H1 (cell line): ENCODE results near the gene UGT1A9. TPM values are rescaled to one million over a fixed set of nuclear protein-coding genes. Genes with fewer than 3 reads are reported as not detected.

Experiments used
- CTCF ChIA-PET: fragments of 300-600 bp; sonication (Branson Sonifier 250); formaldehyde crosslinking; loops from one replicate; lab custom pipeline; 2021; ENCODE audit not compliant: partially characterized antibody; lab: Charles Lee
- POLR2A ChIA-PET: fragments of 300-600 bp; sonication (Branson Sonifier 250); formaldehyde crosslinking; loops from one replicate; lab custom pipeline; 2021; ENCODE audit warnings: inconsistent platforms; ENCODE audit not compliant: partially characterized antibody; lab: Charles Lee
- DNase-seq, 2 experiments: peaks; one replicate each; pipeline versions ENCODE4 v3.0.0 to v3.0.0-alpha.2; 2010 to 2022; ENCODE audit warnings: low spot score in 2 of 2, low read depth in 1 of 2, mixed read lengths in 1 of 2
- FAIRE-seq: peaks from 2 replicates; lab custom pipeline; 2011; peaks lifted over from hg19 to GRCh38; lab: Jason Lieb, UNC
- H2AFZ ChIP-seq: 2 replicates; pipeline ENCODE4 v1.8.1; 2012; ENCODE audit warnings: low read length, inconsistent platforms
- H2AK5ac ChIP-seq: 2 replicates; pipeline ENCODE4 v1.6.1; 2013; ENCODE audit warnings: low read depth, low read length
- H2BK120ac ChIP-seq: replicated peaks from 2 replicates; pipeline ENCODE3; 2013; ENCODE audit warnings: low read depth, low read length, inconsistent platforms
- H2BK12ac ChIP-seq: 2 replicates; pipeline ENCODE4 v1.6.1; 2013; ENCODE audit warnings: low read depth, low read length
- H2BK15ac ChIP-seq: 2 replicates; pipeline ENCODE4 v1.6.1; 2013; ENCODE audit warnings: low read length
- H2BK20ac ChIP-seq: 2 replicates; pipeline ENCODE4 v1.6.1; 2013; ENCODE audit warnings: low read length
- H2BK5ac ChIP-seq: 2 replicates; pipeline ENCODE4 v1.6.1; 2013; ENCODE audit warnings: low read depth, low read length
- H3K14ac ChIP-seq: 2 replicates; pipeline ENCODE4 v1.6.1; 2013; ENCODE audit warnings: inconsistent platforms; ENCODE audit not compliant: insufficient read length
- H3K18ac ChIP-seq: 2 replicates; pipeline ENCODE4 v1.6.1; 2013; ENCODE audit warnings: low read length; ENCODE audit errors: extremely low read depth
- H3K23ac ChIP-seq: 2 replicates; pipeline ENCODE4 v1.6.1; 2013; ENCODE audit warnings: inconsistent platforms; ENCODE audit not compliant: insufficient read length
- H3K23me2 ChIP-seq: 2 replicates; pipeline ENCODE4 v1.6.1; 2013; ENCODE audit warnings: low read depth, low read length
- H3K27ac ChIP-seq: 2 replicates; pipeline ENCODE4 v1.6.1; 2011; ENCODE audit warnings: low read depth, low read length, inconsistent platforms
- H3K27me3 ChIP-seq, 4 experiments: replicated peaks in 1 of 4; 1 replicate in 1 of 4; 2 replicates in 3 of 4; pipeline versions ENCODE4 v1.6.1 to v1.8.1; 2011 to 2013; ENCODE audit warnings: low read length in 3 of 4, mild to moderate bottlenecking in 3 of 4, inconsistent platforms in 2 of 4, mixed read lengths in 2 of 4, moderate library complexity in 1 of 4; ENCODE audit not compliant: control insufficient read depth in 3 of 4, insufficient read depth in 3 of 4; ENCODE audit errors: extremely low read depth in 1 of 4
- H3K36me3 ChIP-seq, 4 experiments: 2 replicates each; pipeline versions ENCODE4 v1.6.1 to v1.8.1; 2011 to 2013; ENCODE audit warnings: mild to moderate bottlenecking in 4 of 4, low read length in 3 of 4, moderate library complexity in 2 of 4, control low read depth in 1 of 4, inconsistent platforms in 1 of 4; ENCODE audit not compliant: insufficient read depth in 4 of 4, control insufficient read depth in 2 of 4
- H3K4ac ChIP-seq: replicated peaks from 2 replicates; pipeline ENCODE3; 2013; ENCODE audit warnings: low read length, low read depth, mixed read lengths, inconsistent platforms; ENCODE audit not compliant: insufficient read length
- H3K4me1 ChIP-seq, 4 experiments: replicated peaks in 1 of 4; 1 replicate in 1 of 4; 2 replicates in 3 of 4; pipeline versions ENCODE4 v1.6.1 to v1.8.1; 2011 to 2013; ENCODE audit warnings: low read length in 3 of 4, inconsistent platforms in 2 of 4, mixed read lengths in 1 of 4; ENCODE audit not compliant: insufficient read depth in 4 of 4, control insufficient read depth in 3 of 4
- H3K4me2 ChIP-seq, 2 experiments: 2 replicates each; pipeline versions ENCODE4 v1.6.1 to v1.8.1; 2011 to 2013; ENCODE audit warnings: low read depth in 2 of 2, low read length in 2 of 2, control low read depth in 1 of 2, inconsistent platforms in 1 of 2, mild to moderate bottlenecking in 1 of 2; ENCODE audit not compliant: insufficient read depth in 1 of 2
- H3K4me3 ChIP-seq, 4 experiments: fragments of 200-600, 300-600 bp in 1 of 4; sonication (generic), shearing (Covaris generic), sonication (Bioruptor Twin) in 1 of 4; 2 replicates each; pipeline versions ENCODE4 v1.5.1 to v1.8.1; 2011 to 2016; ENCODE audit warnings: low read length in 4 of 4, low read depth in 3 of 4, control low read depth in 2 of 4, inconsistent platforms in 2 of 4, mild to moderate bottlenecking in 2 of 4, mixed read lengths in 1 of 4, moderate library complexity in 1 of 4; ENCODE audit not compliant: insufficient read depth in 2 of 4; ENCODE audit errors: extremely low read depth in 1 of 4
- H3K56ac ChIP-seq: replicated peaks from 2 replicates; pipeline ENCODE3; 2013; ENCODE audit warnings: low read depth, mild to moderate bottlenecking, mixed read lengths, low read length, inconsistent platforms; ENCODE audit not compliant: insufficient read length
- H3K79me1 ChIP-seq: 2 replicates; pipeline ENCODE4 v1.6.1; 2013; ENCODE audit warnings: low read depth, low read length, control low read depth
- H3K79me2 ChIP-seq, 2 experiments: 2 replicates each; pipeline versions ENCODE4 v1.6.1 to v1.8.1; 2012 to 2013; ENCODE audit warnings: low read length in 2 of 2, mild to moderate bottlenecking in 2 of 2, inconsistent platforms in 1 of 2; ENCODE audit not compliant: insufficient read depth in 2 of 2, control insufficient read depth in 1 of 2
- H3K9ac ChIP-seq, 4 experiments: replicated peaks in 1 of 4; 1 replicate in 1 of 4; 2 replicates in 3 of 4; pipeline versions ENCODE4 v1.6.1 to v1.8.1; 2011 to 2013; ENCODE audit warnings: low read depth in 3 of 4, low read length in 3 of 4, control low read depth in 2 of 4, mild to moderate bottlenecking in 2 of 4, moderate library complexity in 2 of 4, inconsistent platforms in 1 of 4; ENCODE audit errors: extremely low read depth in 1 of 4
- H3K9me3 ChIP-seq, 2 experiments: 2 replicates each; pipeline versions ENCODE4 v1.6.1 to v1.8.1; 2012 to 2013; ENCODE audit warnings: mild to moderate bottlenecking in 2 of 2, moderate library complexity in 2 of 2, control low read depth in 1 of 2, inconsistent platforms in 1 of 2, low read depth in 1 of 2, low read length in 1 of 2, mixed read lengths in 1 of 2; ENCODE audit not compliant: insufficient read depth in 2 of 2
- H4K20me1 ChIP-seq, 2 experiments: replicated peaks in 1 of 2; 2 replicates each; pipeline versions ENCODE3 to v1.8.1; 2011 to 2013; ENCODE audit warnings: inconsistent platforms in 2 of 2, low read length in 2 of 2, mild to moderate bottlenecking in 1 of 2; ENCODE audit not compliant: insufficient read depth in 2 of 2, control insufficient read depth in 1 of 2
- H4K5ac ChIP-seq: 2 replicates; pipeline ENCODE4 v1.6.1; 2013; ENCODE audit warnings: low read length, low read depth, mixed read lengths, inconsistent platforms; ENCODE audit not compliant: insufficient read length
- H4K8ac ChIP-seq: 2 replicates; pipeline ENCODE4 v1.8.0; 2013; ENCODE audit warnings: mild to moderate bottlenecking, moderate library complexity, low read length, inconsistent platforms; ENCODE audit not compliant: insufficient read depth; ENCODE audit errors: extremely low read depth
- H4K91ac ChIP-seq: replicated peaks from 2 replicates; pipeline ENCODE3; 2013; ENCODE audit warnings: low read length, mixed read lengths, inconsistent platforms; ENCODE audit not compliant: insufficient read length
- ASH2L ChIP-seq: fragments of 200-600, 300-600 bp; sonication (generic); IDR thresholded peaks from one replicate; pipeline ENCODE4 v1.7.1; 2017; ENCODE audit warnings: low read length
- EP300 ChIP-seq, 2 experiments: IDR thresholded peaks; 1 replicate in 1 of 2; 2 replicates in 1 of 2; pipeline ENCODE4 v1.6.1; 2011 to 2012; ENCODE audit warnings: low read depth in 2 of 2, low read length in 2 of 2, mild to moderate bottlenecking in 2 of 2, borderline replicate concordance in 1 of 2, inconsistent platforms in 1 of 2, moderate library complexity in 1 of 2
- GABPA ChIP-seq: IDR thresholded peaks from 2 replicates; pipeline ENCODE4 v1.6.1; 2011; ENCODE audit warnings: mild to moderate bottlenecking, low read length, moderate library complexity, borderline replicate concordance; ENCODE audit not compliant: insufficient read depth
- HDAC6 ChIP-seq: IDR thresholded peaks from one replicate; pipeline ENCODE4 v1.7.1; 2012; ENCODE audit warnings: low read depth, mild to moderate bottlenecking, inconsistent platforms, low read length, moderate library complexity
- MAFK ChIP-seq: IDR thresholded peaks from 2 replicates; pipeline ENCODE4 v1.6.1; 2012; ENCODE audit warnings: low read depth, mild to moderate bottlenecking, improper control_type of control experiment, low read length
- POLR2A ChIP-seq, 2 experiments: IDR thresholded peaks; 1 replicate in 1 of 2; 2 replicates in 1 of 2; pipeline ENCODE4 v1.6.1; 2011; ENCODE audit warnings: low read depth in 2 of 2, low read length in 2 of 2, mild to moderate bottlenecking in 2 of 2; ENCODE audit errors: control extremely low read depth in 1 of 2
- RBBP5 ChIP-seq: IDR thresholded peaks from 2 replicates; pipeline ENCODE4 v1.7.1; 2012; ENCODE audit warnings: low read depth, mild to moderate bottlenecking, inconsistent platforms, low read length, moderate library complexity, borderline replicate concordance
- RFX5 ChIP-seq: IDR thresholded peaks from 2 replicates; pipeline ENCODE4 v1.6.1; 2011; ENCODE audit warnings: low read depth, low read length, improper control_type of control experiment, borderline replicate concordance
- SIN3A ChIP-seq, 2 experiments: IDR thresholded peaks in 1 of 2; conservative IDR thresholded peaks in 1 of 2; 2 replicates each; pipeline ENCODE4 v1.6.1; 2011 to 2012; ENCODE audit warnings: low read length in 2 of 2, improper control_type of control experiment in 1 of 2, low read depth in 1 of 2, mild to moderate bottlenecking in 1 of 2
- SIRT6 ChIP-seq: IDR thresholded peaks from one replicate; pipeline ENCODE4 v1.7.1; 2012; ENCODE audit warnings: low read length, inconsistent platforms
- SRF ChIP-seq: IDR thresholded peaks from 2 replicates; pipeline ENCODE4 v1.6.1; 2011; ENCODE audit warnings: mild to moderate bottlenecking, low read depth, low read length, moderate library complexity
- TAF7 ChIP-seq: optimal IDR thresholded peaks from 2 replicates; pipeline ENCODE3; 2011; ENCODE audit warnings: low read depth, mild to moderate bottlenecking, inconsistent platforms, low read length, moderate library complexity, borderline replicate concordance
- WGBS, 2 experiments: shearing (Covaris generic) in 1 of 2; methylation state at CpG; one replicate each; pipeline versions ENCODE4 v1.1.6 to v1.1.7; 2013 to 2015; ENCODE audit warnings: low lambda C conversion rate in 2 of 2, mixed read lengths in 2 of 2, inconsistent platforms in 1 of 2, low coverage in 1 of 2, missing lambda C conversion rate in 1 of 2; ENCODE audit not compliant: insufficient replicate concordance in 2 of 2, insufficient coverage in 1 of 2, insufficient read length in 1 of 2; ENCODE audit errors: extremely low coverage in 1 of 2, missing lambda C conversion rate in 1 of 2; 5-methylcytosine and 5-hydroxymethylcytosine counted together
- polyA plus RNA-seq, 7 experiments: library from polyadenylated mRNA; depleted of rRNA in 3 of 7; stranded (reverse) in 5 of 7; unstranded in 2 of 7; fragments of >200 nt in 5 of 7; fragments of 200-250 nt in 2 of 7; gene quantifications; 1 replicate in 5 of 7; 2 replicates in 1 of 7; 4 replicates in 1 of 7; pipeline versions ENCODE4 v1.2.1 to v1.2.3, GENCODE V29; 2011 to 2013; ENCODE audit warnings: missing spikeins in 2 of 7, mixed read lengths in 2 of 7
- total RNA-seq: library from RNA; stranded (reverse); fragmentation: NEBNext Ultra II Directional; extraction: Animal tissue kit (Norgen Biotek cat#: 25700); gene quantifications from 2 replicates; pipeline ENCODE4 v1.2.1, GENCODE V29; 2021
- TF ChIP-seq, protein P1 (sequence below): IDR thresholded peaks from 2 replicates; pipeline ENCODE4 v1.6.1; 2012; ENCODE audit warnings: inconsistent platforms

UGT1A9 gene
- total and polyA plus RNA-seq, 2 of the 8 experiments (the other 6 are each of a cell fraction or from before 2014, with no cell fraction given): not detected

DNA sequence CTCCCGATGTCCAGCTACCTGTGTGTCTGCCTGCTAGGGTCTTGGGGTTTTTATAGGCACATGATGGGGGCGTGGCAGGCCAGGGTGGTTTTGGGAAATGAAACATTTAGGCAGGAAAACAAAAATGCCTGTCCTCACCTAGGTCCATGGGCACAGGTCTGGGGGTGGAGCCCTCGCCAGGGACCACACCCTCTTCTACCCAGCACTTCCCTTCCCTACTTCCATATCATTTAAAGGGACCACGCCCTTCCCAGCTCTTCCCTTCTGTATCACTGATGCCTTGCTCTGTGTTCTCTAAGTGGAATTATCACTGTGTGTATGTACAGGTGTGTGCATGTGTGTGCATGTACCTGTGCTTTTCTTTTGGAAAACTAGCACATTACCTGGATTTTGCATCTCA, 94.7 kb downstream of the UGT1A9 start:
- H3K56ac ChIP-seq: no peak overlapping the region
- no peak for DNase-seq
- CTCF ChIA-PET: interaction anchor here (0.6 kb wide), 1 partner anchor 162 kb away, joined by 3 read pairs; no protein-coding TSS in a partner anchor
- H4K91ac ChIP-seq: no peak overlapping the region
- H3K9ac ChIP-seq: no peak overlapping the region
- no peak overlapping the region for H3K18ac ChIP-seq
- H2BK15ac ChIP-seq: no peak overlapping the region
- no peak overlapping the region for H3K23ac ChIP-seq
- POLR2A ChIA-PET: no interaction called here
- H3K27me3 ChIP-seq: no peaks in the 10 kb centered on the region
- peaks cover 2% of the 10 kb centered on the region; the same call in 1 of the 2 replicates for H3K23me2 ChIP-seq
- no peak overlapping the region for H3K27ac ChIP-seq
- H2AFZ ChIP-seq: no peak overlapping the region
- H4K5ac ChIP-seq: no peak overlapping the region
- no peak overlapping the region for H2AK5ac ChIP-seq
- no peak overlapping the region for H2BK5ac ChIP-seq
- H3K36me3 ChIP-seq: no peaks in the 10 kb centered on the region
- H3K4me1 ChIP-seq: no peaks in the 10 kb centered on the region; a peak in 1 of 7 replicates
- no peak overlapping the region for H3K4me3 ChIP-seq
- no peak overlapping the region for H4K8ac ChIP-seq
- WGBS, 2 experiments: 84% methylated on average over 3 of the region's 4 CpGs; no CpG with 5 or more reads in 1 of the 2 experiments
- no peaks in the 10 kb centered on the region for H3K79me2 ChIP-seq
- no peaks in the 10 kb centered on the region for H4K20me1 ChIP-seq
- FAIRE-seq: no peak
- H3K9me3 ChIP-seq: 0 out of 4 replicates have a peak, but pooled peaks cover 0 to 4% of the 10 kb centered on the region in 2 experiments
- no peak overlapping the region for H3K4me2 ChIP-seq
- no peaks in the 10 kb centered on the region for H3K79me1 ChIP-seq
- no peak overlapping the region for H3K4ac ChIP-seq
- TF ChIP-seq, protein P1, sequence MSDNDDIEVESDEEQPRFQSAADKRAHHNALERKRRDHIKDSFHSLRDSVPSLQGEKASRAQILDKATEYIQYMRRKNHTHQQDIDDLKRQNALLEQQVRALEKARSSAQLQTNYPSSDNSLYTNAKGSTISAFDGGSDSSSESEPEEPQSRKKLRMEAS: no peak
- TF ChIP-seq RBBP5: no peak
- TF ChIP-seq SIRT6: no peak
- no peak for TF ChIP-seq HDAC6
- no peak for TF ChIP-seq MAFK
- TF ChIP-seq TAF7: no peak
- no peak for TF ChIP-seq GABPA
- no peak for TF ChIP-seq POLR2A (IDR thresholded peaks at IDR 0.05; ENCODE audit: control extremely low read depth in 1 of 2, low read depth in 2 of 2, low read length in 2 of 2)
- no peak for TF ChIP-seq RFX5
- no peak for TF ChIP-seq SRF
- TF ChIP-seq ASH2L: no peak
- TF ChIP-seq EP300 (IDR thresholded peaks at IDR 0.05; ENCODE audit: borderline replicate concordance in 1 of 2, low read depth in 2 of 2, low read length in 2 of 2): no peak
- TF ChIP-seq SIN3A (conservative IDR thresholded peaks at IDR 0.05 in 1 of 2, IDR thresholded peaks at IDR 0.05 in 1 of 2; ENCODE audit: low read depth in 1 of 2, low read length in 2 of 2): no peak
- TF ChIP-seq, all 59 proteins: peak for 0
- H2BK20ac ChIP-seq: no peak overlapping the region
- no peak overlapping the region for H2BK12ac ChIP-seq
- H3K14ac ChIP-seq: no peak overlapping the region
- H2BK120ac ChIP-seq: no peak overlapping the region
